Psoas muscle (tissue), 8 donors: ENCODE measurements around the gene PACS2. TPM values are rescaled to one million over a fixed set of nuclear protein-coding genes. Genes with fewer than 3 reads are reported as not detected.
"Not testable (repeated sequence)": the region's sequence is repeated elsewhere in the genome, so short reads cannot be mapped to it uniquely, and the experiment has no call there.

Source experiments
- ATAC-seq, 4 donors: fragments of 200-7000 bp; cut with Tn5 transposase; one replicate each; pipeline ENCODE4 v1.9.1; 2020; ENCODE audit warnings: moderate library complexity in 3 of 4, mild to moderate bottlenecking in 2 of 4
- DNase-seq, 2 donors: peaks; one replicate each; pipeline ENCODE4 v3.0.0-alpha.2; 2020
- H3K27ac ChIP-seq: fragments of 200-600 bp; one replicate; pipeline ENCODE4 v1.8.0; 2022
- H3K27me3 ChIP-seq, 3 donors: fragments of 200-600 bp in 1 of 3; one replicate each; pipeline versions ENCODE4 v1.6.1 to v1.8.0; 2013 to 2022; ENCODE audit warnings: low read length in 2 of 3, mild to moderate bottlenecking in 2 of 3, moderate library complexity in 1 of 3; ENCODE audit not compliant: insufficient read depth in 3 of 3
- H3K36me3 ChIP-seq, 2 donors: fragments of 200-600 bp in 1 of 2; one replicate each; pipeline versions ENCODE4 v1.6.1 to v1.8.0; 2013 to 2022; ENCODE audit warnings: low read depth in 1 of 2, mild to moderate bottlenecking in 1 of 2, moderate library complexity in 1 of 2; ENCODE audit not compliant: insufficient read depth in 1 of 2
- H3K4me1 ChIP-seq: fragments of 200-600 bp; one replicate; pipeline ENCODE4 v1.8.0; 2022
- H3K4me3 ChIP-seq: fragments of 200-600 bp; one replicate; pipeline ENCODE4 v1.8.0; 2022; ENCODE audit warnings: mild to moderate bottlenecking
- H3K9me3 ChIP-seq: fragments of 200-600 bp; one replicate; pipeline ENCODE4 v1.8.0; 2022
- WGBS, 3 donors: extraction: QIAGEN DNeasy Blood & Tissue Kit; methylation state at CpG; one replicate each; pipeline versions ENCODE4 v1.1.6 to v1.1.7; 2013; 5-methylcytosine and 5-hydroxymethylcytosine counted together
- intact Hi-C, 2 donors: fragments of 100-400 bp; cut with DNase I; formaldehyde crosslinking; loops; one replicate each; pipeline versions ENCODE4 v1.11.0 to v1.14.2; 2022
- polyA plus RNA-seq, 3 donors: library from polyadenylated mRNA; stranded (reverse); fragments of 200-250 nt; gene quantifications; one replicate each; pipeline ENCODE4 v1.2.3, GENCODE V29; 2013
- total RNA-seq, 4 donors: library from RNA; stranded (reverse); fragmentation: NEBNext Ultra II Directional in 2 of 4; extraction: Animal tissue kit (Norgen Biotek cat#: 25700) in 2 of 4; gene quantifications; one replicate each; pipeline versions ENCODE4 v1.2.1 to v1.2.4, GENCODE V29; 2021 to 2023
- TF ChIP-seq, protein P1 (sequence below): fragments of 200-600 bp; IDR thresholded peaks from one replicate; pipeline ENCODE4 v1.8.0; 2022; ENCODE audit warnings: antibody characterized with exemption
- donor health status: healthy with polysubstance abuse.
- donor health status: DM: no; HTN: no; CAD: no; lungs with moderate emphysema.
- donor health status: Bipolar disorder and iron deficiency.
- donor health status: healthy.
- donor health status: DM: yes; HTN: yes; CAD: no.
- donor health status: DM: no; HTN: no; CAD: no.
- donor health status: DM: no; HTN: no; CAD: no.
- donor health status: DM: yes; HTN: yes; CAD: no.

PACS2 gene
- total and polyA plus RNA-seq, 7 donors: 57.1 to 83.1 (median 72.8) TPM

DNA sequence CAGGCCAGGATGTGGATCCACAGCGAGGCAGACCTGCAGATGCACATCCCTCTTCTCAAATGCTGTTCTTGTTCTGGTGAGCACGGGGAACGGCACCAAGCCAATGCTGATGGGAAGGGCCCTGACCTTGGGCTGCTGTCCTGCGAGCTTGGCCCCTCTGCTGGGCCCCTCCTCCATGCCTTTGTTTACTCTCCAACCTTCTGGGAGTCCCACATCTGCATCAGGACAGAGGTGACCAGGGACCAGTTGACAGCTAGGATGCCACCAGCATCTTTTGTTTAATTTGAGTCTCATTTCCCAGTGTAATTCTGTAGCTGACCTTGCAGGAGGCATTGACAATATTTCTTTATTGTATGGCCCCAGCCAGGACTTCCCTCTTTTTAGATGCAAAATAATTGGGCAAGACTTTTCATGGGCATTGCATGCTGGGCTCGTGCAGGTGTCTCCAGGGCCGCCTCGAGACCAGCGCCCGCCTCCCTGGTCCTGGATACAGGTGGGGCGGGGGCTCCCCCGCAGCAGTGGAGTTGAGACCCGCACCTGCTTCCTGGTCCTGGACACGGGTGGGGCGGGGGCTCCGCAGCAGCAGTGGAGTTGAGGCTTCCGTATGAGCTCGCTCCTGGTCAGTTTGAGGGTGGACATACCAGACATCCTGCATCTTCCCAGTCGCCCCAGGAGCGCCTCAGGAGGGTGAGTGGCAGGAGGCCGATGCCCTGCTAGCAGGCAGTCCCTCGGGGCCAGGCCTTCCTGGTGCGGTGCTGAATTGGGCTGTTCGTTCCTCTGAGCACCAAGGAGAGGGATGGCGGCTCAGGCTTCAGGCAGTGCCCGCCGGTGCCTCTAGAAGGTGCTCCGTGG, 11.4 kb downstream of the PACS2 start:
- WGBS, 3 donors: 76 to 90% (median 80%) methylated on average over 25 to 27 of the region's 27 CpGs
- TF ChIP-seq, protein P1, sequence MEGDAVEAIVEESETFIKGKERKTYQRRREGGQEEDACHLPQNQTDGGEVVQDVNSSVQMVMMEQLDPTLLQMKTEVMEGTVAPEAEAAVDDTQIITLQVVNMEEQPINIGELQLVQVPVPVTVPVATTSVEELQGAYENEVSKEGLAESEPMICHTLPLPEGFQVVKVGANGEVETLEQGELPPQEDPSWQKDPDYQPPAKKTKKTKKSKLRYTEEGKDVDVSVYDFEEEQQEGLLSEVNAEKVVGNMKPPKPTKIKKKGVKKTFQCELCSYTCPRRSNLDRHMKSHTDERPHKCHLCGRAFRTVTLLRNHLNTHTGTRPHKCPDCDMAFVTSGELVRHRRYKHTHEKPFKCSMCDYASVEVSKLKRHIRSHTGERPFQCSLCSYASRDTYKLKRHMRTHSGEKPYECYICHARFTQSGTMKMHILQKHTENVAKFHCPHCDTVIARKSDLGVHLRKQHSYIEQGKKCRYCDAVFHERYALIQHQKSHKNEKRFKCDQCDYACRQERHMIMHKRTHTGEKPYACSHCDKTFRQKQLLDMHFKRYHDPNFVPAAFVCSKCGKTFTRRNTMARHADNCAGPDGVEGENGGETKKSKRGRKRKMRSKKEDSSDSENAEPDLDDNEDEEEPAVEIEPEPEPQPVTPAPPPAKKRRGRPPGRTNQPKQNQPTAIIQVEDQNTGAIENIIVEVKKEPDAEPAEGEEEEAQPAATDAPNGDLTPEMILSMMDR: no peak

DNA sequence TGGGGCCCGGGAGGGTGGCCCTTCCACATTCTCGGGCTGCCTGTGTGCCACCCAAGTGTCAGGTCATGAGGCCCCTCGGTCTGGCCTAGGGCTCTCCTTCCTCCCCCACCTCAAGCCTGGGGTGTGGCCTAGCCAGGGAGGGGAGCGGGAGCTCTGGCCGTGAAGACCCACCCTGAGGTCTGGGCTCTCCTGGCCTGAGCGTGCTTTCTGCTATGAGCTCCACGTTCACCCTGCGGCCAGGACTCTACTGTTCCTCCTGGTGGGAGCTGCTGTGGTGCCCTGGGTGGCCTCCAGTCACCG, 12.0 kb downstream of the PACS2 start:
- DNase-seq (no peak), ATAC-seq (no peak)
- intact Hi-C loops: no loop called here
- Histone ChIP-seq H3K9me3 (no peaks in the 10 kb centered on the region), H3K4me3 (peak overlapping the region; percentile 51), H3K4me1 (peaks cover 78% of the 10 kb centered on the region), H3K27me3 (no peaks in the 10 kb centered on the region), H3K36me3 (no peaks in the 10 kb centered on the region), H3K27ac (peak overlapping the region; percentile 92)
- 50 to 72% (median 66%) methylated on average over 7 to 9 of the region's 9 CpGs for WGBS, 3 donors
- TF ChIP-seq, protein P1: no peak

More for the DNA sequence above, 11.4 kb downstream of the PACS2 start:
- intact Hi-C loops: no loop called here
- H3K36me3 ChIP-seq: no peaks in the 10 kb centered on the region
- H3K27me3 ChIP-seq: no peaks in the 10 kb centered on the region
- peaks cover 73% of the 10 kb centered on the region for H3K4me1 ChIP-seq
- H3K27ac ChIP-seq: peak overlapping the region; percentile 92
- peak overlapping the region; percentile 51 for H3K4me3 ChIP-seq
- no peaks in the 10 kb centered on the region for H3K9me3 ChIP-seq
- DNase-seq (no peak), ATAC-seq (no peak)

DNA sequence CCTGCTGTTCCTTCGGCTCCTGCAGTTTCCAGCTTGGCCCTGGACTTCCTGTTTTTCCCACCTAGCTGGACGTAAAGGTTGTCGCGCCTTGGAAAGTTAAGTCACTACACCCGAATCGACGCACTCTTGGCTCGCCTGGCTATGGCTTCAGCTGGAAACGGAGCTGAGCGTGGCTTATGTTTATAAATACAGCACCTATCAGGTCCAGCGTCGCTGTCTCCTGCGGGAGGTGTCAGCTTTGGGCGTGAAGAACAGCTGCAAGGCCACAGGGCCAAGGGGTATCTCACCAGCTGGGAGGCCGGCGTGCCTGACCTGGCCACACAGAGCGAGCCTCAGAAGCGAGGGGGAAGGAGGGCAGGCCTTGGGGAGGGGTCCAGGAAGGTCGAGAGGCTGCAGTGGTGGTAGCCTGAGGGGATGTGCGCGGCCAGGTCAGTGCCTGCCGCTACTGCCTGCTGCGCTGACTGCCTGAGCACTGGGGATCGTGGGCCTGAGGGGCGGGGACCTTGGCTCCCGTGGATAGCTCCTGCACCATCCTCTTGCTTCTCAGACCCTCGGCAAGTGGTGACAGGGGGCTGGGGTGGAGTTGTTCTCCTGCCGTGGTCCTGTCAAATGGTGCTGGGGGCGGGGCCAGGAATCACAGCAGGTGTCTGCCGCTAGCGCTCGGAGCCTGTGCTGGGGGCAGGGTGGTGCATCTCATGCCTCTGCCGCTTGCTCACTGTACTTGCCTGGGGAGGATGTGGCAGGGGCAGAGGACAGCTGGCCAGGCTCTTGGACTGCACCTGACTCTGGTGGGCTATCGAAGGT, 12.5 kb downstream of the PACS2 start:
- peak in 1 of 2 donors; percentile 89 for DNase-seq

DNA sequence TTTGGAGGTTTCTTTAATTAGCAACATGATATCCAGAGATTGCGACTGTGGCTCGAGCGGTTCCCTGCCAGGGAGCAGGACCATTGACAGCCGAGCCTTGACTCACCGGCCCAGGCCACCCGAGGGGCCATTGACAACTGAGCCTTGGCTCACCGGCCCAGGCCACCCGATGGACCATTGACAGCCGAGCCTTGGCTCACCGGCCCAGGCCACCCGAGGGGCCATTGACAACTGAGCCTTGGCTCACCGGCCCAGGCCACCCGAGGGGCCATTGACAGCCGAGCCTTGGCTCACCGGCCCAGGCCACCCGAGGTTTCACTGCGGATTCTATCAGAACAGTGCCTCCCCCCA, 13.1 kb downstream of the PACS2 start:
- WGBS, 3 donors: 24 to 35% (median 31%) methylated on average over 16 to 17 of the region's 17 CpGs
- not testable (repeated sequence) for DNase-seq

More for the DNA sequence above, 12.5 kb downstream of the PACS2 start:
- TF ChIP-seq, protein P1: no peak
- Histone ChIP-seq H3K4me3 (peak overlapping the region; percentile 51), H3K27me3 (no peaks in the 10 kb centered on the region), H3K9me3 (no peaks in the 10 kb centered on the region), H3K36me3 (no peaks in the 10 kb centered on the region), H3K27ac (peak overlapping the region; percentile 92), H3K4me1 (peaks cover 81% of the 10 kb centered on the region)
- intact Hi-C loops: no loop called here
- ATAC-seq: peak; percentile 54 to 84 (median 81)
- WGBS, 3 donors: 28 to 42% (median 32%) methylated on average over 34 of the region's 34 CpGs

DNA sequence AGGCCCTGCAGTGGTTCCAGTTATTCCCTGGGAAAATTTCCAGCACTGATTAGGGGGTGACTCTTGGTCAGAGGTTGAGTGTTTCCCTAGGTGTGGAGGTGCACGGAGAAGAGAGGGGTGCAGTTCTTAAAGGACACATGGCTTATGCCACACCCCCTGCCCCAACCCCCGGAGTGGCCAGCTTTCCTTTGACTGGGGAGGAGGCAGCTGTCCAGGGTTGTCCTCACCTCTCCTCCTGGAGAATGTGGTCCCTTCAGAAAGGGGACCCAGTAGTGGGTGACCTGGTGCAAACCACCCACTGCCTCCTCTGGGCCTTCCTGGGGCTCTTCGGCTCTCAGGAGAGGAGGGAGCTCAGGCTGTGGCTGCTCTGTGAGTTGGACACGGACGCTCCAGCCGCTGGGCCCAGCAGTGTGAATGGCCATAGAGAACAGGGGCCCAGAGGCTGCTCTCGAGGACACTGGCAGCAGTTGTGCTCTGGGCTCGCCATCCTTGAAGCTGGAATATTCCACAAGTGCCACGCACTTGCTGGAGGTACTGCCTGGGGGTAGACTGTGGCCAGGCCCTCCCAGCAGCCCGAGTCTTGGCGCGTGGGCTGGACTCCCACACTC, 13.6 kb downstream of the PACS2 start:
- intact Hi-C loops: no loop called here
- no peak for ATAC-seq
- peak in 1 of 2 donors; percentile 56 for DNase-seq
- TF ChIP-seq, protein P1: no peak
- Histone ChIP-seq H3K36me3 (no peaks in the 10 kb centered on the region), H3K27me3 (no peaks in the 10 kb centered on the region), H3K4me3 (peak overlapping the region; percentile 51), H3K9me3 (no peaks in the 10 kb centered on the region), H3K27ac (peak overlapping the region; percentile 92), H3K4me1 (peaks cover 87% of the 10 kb centered on the region)
- WGBS, 3 donors: 40 to 62% (median 45%) methylated on average over 12 of the region's 12 CpGs

More for the DNA sequence above, 13.1 kb downstream of the PACS2 start:
- peaks cover 86% of the 10 kb centered on the region for H3K4me1 ChIP-seq
- H3K27me3 ChIP-seq, H3K36me3 ChIP-seq, intact Hi-C loops, H3K9me3 ChIP-seq: not testable (repeated sequence)
- peak overlapping the region; percentile 51 for H3K4me3 ChIP-seq
- H3K27ac ChIP-seq: peak overlapping the region; percentile 92
- peak in 1 of 4 donors; percentile 48 for ATAC-seq
